Osteocyte (in vitro differentiated cells): ENCODE results near the gene BTK. TPM values are rescaled to one million over a fixed set of nuclear protein-coding genes. Genes with fewer than 3 reads are reported as not detected.

ENCODE experiments used
- DNase-seq: peaks from one replicate; pipeline ENCODE4 v3.0.0; 2021; ENCODE audit warnings: mixed read lengths; ENCODE audit not compliant: unreplicated experiment; ENCODE audit errors: extremely low spot score
- H3K27ac Mint-ChIP-seq: one replicate; pipeline ENCODE4 v1.8.0; 2021; ENCODE audit warnings: mild to moderate bottlenecking, mixed read lengths; ENCODE audit not compliant: unreplicated experiment
- H3K27me3 Mint-ChIP-seq: one replicate; pipeline ENCODE4 v1.8.0; 2021; ENCODE audit warnings: mixed read lengths; ENCODE audit not compliant: unreplicated experiment
- H3K36me3 Mint-ChIP-seq: one replicate; pipeline ENCODE4 v1.8.0; 2021; ENCODE audit warnings: mixed read lengths; ENCODE audit not compliant: unreplicated experiment
- H3K4me1 Mint-ChIP-seq: one replicate; pipeline ENCODE4 v1.8.0; 2021; ENCODE audit warnings: mixed read lengths; ENCODE audit not compliant: unreplicated experiment
- H3K4me3 Mint-ChIP-seq: one replicate; pipeline ENCODE4 v1.8.0; 2021; ENCODE audit warnings: mild to moderate bottlenecking, moderate library complexity, mixed read lengths; ENCODE audit not compliant: unreplicated experiment
- H3K9me3 Mint-ChIP-seq: one replicate; pipeline ENCODE4 v1.8.0; 2021; ENCODE audit warnings: mixed read lengths; ENCODE audit not compliant: unreplicated experiment
- CTCF ChIP-seq: fragments of 200-600 bp; sonication (generic); IDR thresholded peaks from 2 replicates; pipeline ENCODE4 v1.5.0; 2021; ENCODE audit warnings: antibody characterized with exemption, mild to moderate bottlenecking, moderate library complexity
- total RNA-seq: library from RNA; stranded (reverse); gene quantifications from 2 replicates; pipeline ENCODE4 v1.2.1, GENCODE V29; 2021

The BTK gene
- total RNA-seq, 1 donor from 2014 or later, result not detected

- H3K27me3 Mint-ChIP-seq, result no peaks in the 10 kb centered on the region
- H3K27ac Mint-ChIP-seq, result peak overlapping the region; percentile 99
- TF ChIP-seq CTCF, result no peak
- peaks cover 2% of the 10 kb centered on the region for H3K36me3 Mint-ChIP-seq
- peak overlapping the region; percentile 84 for H3K4me3 Mint-ChIP-seq
- H3K4me1 Mint-ChIP-seq, result peaks cover 25% of the 10 kb centered on the region
- peaks cover 4% of the 10 kb centered on the region for H3K9me3 Mint-ChIP-seq
- no peak for DNase-seq
Observed at GRCh38 chrX:101407167-101407747, 21.3 kb upstream of the BTK start.

- no peak for TF ChIP-seq CTCF
- no peaks in the 10 kb centered on the region for H3K4me1 Mint-ChIP-seq
- H3K4me3 Mint-ChIP-seq, result no peak overlapping the region
- peaks cover 4% of the 10 kb centered on the region for H3K9me3 Mint-ChIP-seq
- peaks cover 7% of the 10 kb centered on the region for H3K36me3 Mint-ChIP-seq
- H3K27me3 Mint-ChIP-seq, result no peaks in the 10 kb centered on the region
- no peak overlapping the region for H3K27ac Mint-ChIP-seq
- no peak for DNase-seq
Observed at GRCh38 chrX:101399825-101400224, 13.8 kb upstream of the BTK start.

- TF ChIP-seq CTCF, result no peak
- H3K27me3 Mint-ChIP-seq, result no peaks in the 10 kb centered on the region
- peaks cover 2% of the 10 kb centered on the region for H3K9me3 Mint-ChIP-seq
- DNase-seq, result no peak
- H3K36me3 Mint-ChIP-seq, result peaks cover 5% of the 10 kb centered on the region
- H3K4me3 Mint-ChIP-seq, result no peak overlapping the region
- H3K27ac Mint-ChIP-seq, result no peak overlapping the region
- peaks cover under 1% of the 10 kb centered on the region for H3K4me1 Mint-ChIP-seq
Observed at GRCh38 chrX:101398694-101399093, 12.7 kb upstream of the BTK start.

GRCh38 chrX:101397779-101398178 lies 11.8 kb upstream of the BTK start:
- Mint-ChIP-seq H3K4me1 (peaks cover 4% of the 10 kb centered on the region), H3K36me3 (peaks cover 10% of the 10 kb centered on the region), H3K4me3 (no peak overlapping the region), H3K27ac (no peak overlapping the region), H3K27me3 (no peaks in the 10 kb centered on the region), H3K9me3 (peaks cover 4% of the 10 kb centered on the region)
- no peak for DNase-seq
- no peak for TF ChIP-seq CTCF

GRCh38 chrX:101395789-101396188 lies 9.8 kb upstream of the BTK start:
- Mint-ChIP-seq H3K36me3 (peaks cover 14% of the 10 kb centered on the region), H3K4me3 (no peak overlapping the region), H3K9me3 (peaks cover 4% of the 10 kb centered on the region), H3K4me1 (peaks cover 12% of the 10 kb centered on the region), H3K27me3 (no peaks in the 10 kb centered on the region), H3K27ac (no peak overlapping the region)
- no peak for DNase-seq
- TF ChIP-seq CTCF, result no peak
